K562 (cell line): ENCODE measurements around the gene LAPTM5. TPM values are rescaled to one million over a fixed set of nuclear protein-coding genes. Genes with fewer than 3 reads are reported as not detected.

Source experiments
- ATAC-seq: fragments of 200-7000 bp; cut with Tn5 transposase; 3 replicates; pipeline ENCODE4 v1.9.1; 2020; ENCODE audit warnings: moderate library complexity
- BruUV-seq: library from RNA; stranded (reverse); fragments of 400-500 nt; replicated peaks from 2 replicates; lab custom pipeline; 2021; lab: Mats Ljungman, UMichigan
- CTCF ChIA-PET: fragments of 300-600 bp; formaldehyde crosslinking; extraction: SDS; loops from one replicate; lab custom pipeline; 2021; ENCODE audit warnings: low intra/inter-chr PET ratio; lab: Yijun Ruan, JAX
- POLR2A ChIA-PET: fragments of 300-600, 350-650 bp; sonication (Branson Sonifier 250); formaldehyde crosslinking; extraction: SDS; loops from one replicate; lab custom pipeline; 2021; ENCODE audit warnings: antibody characterized with exemption, inconsistent platforms; lab: Yijun Ruan, JAX
- DNase-seq, 4 experiments: peaks; one replicate each; pipeline versions ENCODE4 v3.0.0 to v3.0.0-alpha.2; 2011 to 2018; ENCODE audit warnings: low spot score in 3 of 4, mixed read lengths in 3 of 4; ENCODE audit errors: extremely low read depth in 1 of 4
- FAIRE-seq: peaks from 2 replicates; lab custom pipeline; 2011; peaks lifted over from hg19 to GRCh38; lab: Jason Lieb, UNC
- H2AFZ ChIP-seq: 2 replicates; pipeline ENCODE4 v1.6.0; 2011; ENCODE audit warnings: low read depth, low read length, control low read depth, inconsistent platforms
- H3K27ac ChIP-seq: fragments of 200-600 bp; 3 replicates; pipeline ENCODE4 v1.8.0; 2011; ENCODE audit warnings: low read depth, mild to moderate bottlenecking, control low read depth, inconsistent platforms, low read length, moderate library complexity, mixed read lengths; ENCODE audit errors: extremely low read depth
- H3K27me3 ChIP-seq, 2 experiments: fragments of 300-600 bp in 1 of 2; 2 replicates in 1 of 2; 3 replicates in 1 of 2; pipeline versions ENCODE4 v1.6.0 to v1.8.0; 2011; ENCODE audit warnings: inconsistent platforms in 2 of 2, low read length in 2 of 2, mild to moderate bottlenecking in 1 of 2, mixed read lengths in 1 of 2, moderate library complexity in 1 of 2; ENCODE audit not compliant: control insufficient read depth in 2 of 2, insufficient read depth in 2 of 2
- H3K36me3 ChIP-seq: fragments of 300-600 bp; 3 replicates; pipeline ENCODE4 v1.8.0; 2011; ENCODE audit warnings: mild to moderate bottlenecking, low read length, inconsistent platforms; ENCODE audit not compliant: control insufficient read depth, insufficient read depth
- H3K4me1 ChIP-seq, 2 experiments: fragments of 200-600 bp in 1 of 2; replicated peaks in 1 of 2; 2 replicates in 1 of 2; 3 replicates in 1 of 2; pipeline versions ENCODE4 v1.5.1 to v1.8.0; 2011; ENCODE audit warnings: inconsistent platforms in 2 of 2, low read length in 2 of 2, mild to moderate bottlenecking in 1 of 2, mixed read lengths in 1 of 2, moderate library complexity in 1 of 2; ENCODE audit not compliant: control insufficient read depth in 2 of 2, insufficient read depth in 2 of 2
- H3K4me2 ChIP-seq: 2 replicates; pipeline ENCODE4 v1.6.1; 2011; ENCODE audit warnings: low read length, control low read depth, inconsistent platforms, mixed read lengths; ENCODE audit not compliant: insufficient read depth
- H3K4me3 ChIP-seq: fragments of 200-600 bp; sonication (generic), shearing (Covaris generic); 2 replicates; pipeline ENCODE4 v1.5.1; 2016; ENCODE audit warnings: control low read depth, inconsistent platforms
- H3K79me2 ChIP-seq: fragments of 200-600 bp; 3 replicates; pipeline ENCODE4 v1.8.0; 2011; ENCODE audit warnings: low read length, inconsistent platforms; ENCODE audit not compliant: control insufficient read depth, insufficient read depth
- H3K9ac ChIP-seq, 2 experiments: 2 replicates each; pipeline versions ENCODE4 v1.6.0 to v1.6.1; 2011; ENCODE audit warnings: low read depth in 2 of 2, low read length in 2 of 2, control low read depth in 1 of 2, inconsistent platforms in 1 of 2, mild to moderate bottlenecking in 1 of 2, mixed read lengths in 1 of 2; ENCODE audit not compliant: insufficient read depth in 1 of 2
- H3K9me1 ChIP-seq: one replicate; pipeline ENCODE4 v1.6.0; 2011; ENCODE audit warnings: inconsistent platforms, mild to moderate bottlenecking, low read length, moderate library complexity; ENCODE audit not compliant: control insufficient read depth, insufficient read depth
- H3K9me3 ChIP-seq: replicated peaks from 2 replicates; pipeline ENCODE4 v1.5.1; 2011; ENCODE audit warnings: low read depth, low read length, inconsistent platforms; ENCODE audit not compliant: control insufficient read depth, insufficient read depth
- H4K20me1 ChIP-seq: replicated peaks from 2 replicates; pipeline ENCODE4 v1.6.1; 2011; ENCODE audit warnings: low read length, inconsistent platforms, mixed read lengths; ENCODE audit not compliant: control insufficient read depth, insufficient read depth
- BCL6 ChIP-seq: fragments of 250-450 bp; sonication (Bioruptor Pico); IDR thresholded peaks from 2 replicates; pipeline ENCODE4 v1.4.0; 2020
- BDP1 ChIP-seq: IDR thresholded peaks from 3 replicates; pipeline ENCODE4 v1.6.1; 2011; ENCODE audit not compliant: insufficient read length, insufficient read depth
- CBFB ChIP-seq: sonication (generic); formaldehyde crosslinking; IDR thresholded peaks from 2 replicates; pipeline ENCODE4 v1.4.0; 2020; ENCODE audit warnings: mild to moderate bottlenecking, missing genetic modification reagents
- CHCHD3 ChIP-seq: fragments of 250-450 bp; sonication (Bioruptor Pico); IDR thresholded peaks from 2 replicates; pipeline ENCODE4 v2.1.2; 2022; ENCODE audit warnings: mild to moderate bottlenecking
- CHD1 ChIP-seq: fragments of 200-600 bp; sonication (generic); IDR thresholded peaks from one replicate; pipeline ENCODE4 v1.6.1; 2012; ENCODE audit warnings: mild to moderate bottlenecking, moderate library complexity, low read length, inconsistent platforms
- FOXA1 ChIP-seq: fragments of 450-650 bp; IDR thresholded peaks from 2 replicates; pipeline ENCODE4 v1.6.1; 2016; ENCODE audit warnings: mild to moderate bottlenecking, borderline replicate concordance
- MED1 ChIP-seq: sonication (generic); formaldehyde crosslinking; IDR thresholded peaks from 2 replicates; pipeline ENCODE4 v1.8.1; 2023; ENCODE audit warnings: missing genetic modification reagents, borderline replicate concordance
- MTA2 ChIP-seq: fragments of 450-650 bp; IDR thresholded peaks from 2 replicates; pipeline ENCODE4 v1.6.1; 2016; ENCODE audit warnings: low read depth
- NELFE ChIP-seq: IDR thresholded peaks from 2 replicates; pipeline ENCODE4 v1.6.1; 2011; ENCODE audit warnings: mild to moderate bottlenecking; ENCODE audit not compliant: insufficient read depth, insufficient read length
- TAF15 ChIP-seq: fragments of 200-400 bp; formaldehyde crosslinking; IDR thresholded peaks from 2 replicates; pipeline ENCODE4 v1.6.1; 2017; ENCODE audit warnings: mild to moderate bottlenecking, low read depth, low read length, moderate library complexity
- ZNF282 ChIP-seq: sonication (generic); formaldehyde crosslinking; IDR thresholded peaks from 2 replicates; pipeline ENCODE4 v1.8.1; 2023; ENCODE audit warnings: missing genetic modification reagents
- ZNF431 ChIP-seq: sonication (generic); formaldehyde crosslinking; IDR thresholded peaks from 2 replicates; pipeline ENCODE4 v1.8.0; 2022; ENCODE audit warnings: mild to moderate bottlenecking, missing genetic modification reagents
- ZNF75A ChIP-seq: fragments of 450-650 bp; formaldehyde crosslinking; IDR thresholded peaks from 2 replicates; pipeline ENCODE4 v1.4.0; 2020; ENCODE audit warnings: mild to moderate bottlenecking
- WGBS: fragments of 100-300 bp; shearing (Covaris generic); methylation state at CpG from one replicate; pipeline ENCODE4 v1.1.6; 2016; ENCODE audit warnings: low coverage, mixed read lengths; ENCODE audit not compliant: insufficient coverage; ENCODE audit errors: missing lambda C conversion rate; 5-methylcytosine and 5-hydroxymethylcytosine counted together
- in situ Hi-C: fragments of 300-500 bp; cut with MboI; formaldehyde crosslinking; loops from 4 replicates; pipeline ENCODE4 v1.15.0; 2018; ENCODE audit warnings: inconsistent platforms, mixed read lengths
- intact Hi-C: fragments of 100-400 bp; cut with micrococcal nuclease; formaldehyde crosslinking; loops from 2 replicates; pipeline ENCODE4 v1.14.2; 2022
- polyA plus RNA-seq, 8 experiments: library from polyadenylated mRNA; depleted of rRNA in 4 of 8; stranded (reverse) in 5 of 8; unstranded in 3 of 8; fragments of >200 nt; fragmentation: Nextera tagmentation in 2 of 8; fragmentation: Illumina TruSeq in 1 of 8; extraction: Ambion mirVana in 2 of 8; extraction: Trizol in 1 of 8; gene quantifications; 2 replicates each; pipeline versions ENCODE4 v1.2.1 to v1.2.3, GENCODE V29; 2011 to 2014; ENCODE audit warnings: inconsistent platforms in 1 of 8, missing spikeins in 1 of 8
- total RNA-seq, 7 experiments: library from RNA; depleted of rRNA in 6 of 7; stranded (reverse); fragments of >200 nt in 6 of 7; fragmentation: Illumina TruSeq in 2 of 7; extraction: Trizol in 2 of 7; gene quantifications; 2 replicates each; pipeline versions ENCODE4 v1.2.1 to v1.2.3, GENCODE V29; 2011 to 2021; ENCODE audit warnings: low replicate concordance in 1 of 7

The LAPTM5 gene
- total and polyA plus RNA-seq, 9 of the 15 experiments (the other 6 are each of a cell fraction or from before 2014, with no cell fraction given), result 2.4 to 47.3 (median 20.3) TPM

GRCh38 chr1:30687886-30688285 is 69.7 kb downstream of the LAPTM5 start:
- ATAC-seq, result no peak
- Histone ChIP-seq H3K27me3 (peaks cover 22 to 58% of the 10 kb centered on the region in 2 experiments; a peak in 4 of 5 replicates), H2AFZ (no peak overlapping the region), H3K4me1 (peaks cover 0 to 8% of the 10 kb centered on the region in 2 experiments; a peak in 1 of 5 replicates), H3K4me2 (no peak overlapping the region), H3K9ac (no peak overlapping the region), H3K9me1 (no peaks in the 10 kb centered on the region), H4K20me1 (0 out of 2 replicates have a peak, but pooled peaks cover 4% of the 10 kb centered on the region), H3K4me3 (no peak overlapping the region), H3K9me3 (no peaks in the 10 kb centered on the region), H3K36me3 (no peaks in the 10 kb centered on the region), H3K27ac (no peak overlapping the region), H3K79me2 (no peaks in the 10 kb centered on the region)
- intact Hi-C loops, result no loop called here
- DNase-seq, result no peak
- in situ Hi-C loops, result no loop called here
- 9% methylated on average over 6 of the region's 6 CpGs for WGBS
- ChIA-PET CTCF (no interaction called here), POLR2A (no interaction called here)
- no peak for FAIRE-seq
- no TSS peak for BruUV-seq
- TF ChIP-seq CHD1, result no peak

GRCh38 chr1:30686236-30686935 is 71.2 kb downstream of the LAPTM5 start:
- ChIA-PET POLR2A (interaction anchor here (0.8 to 1.1 kb wide), 4 partner anchors 10 to 39 kb away, joined by 3 to 4 read pairs (median 3); no protein-coding TSS in a partner anchor), CTCF (no interaction called here)
- H3K36me3 ChIP-seq, result no peaks in the 10 kb centered on the region
- H3K4me2 ChIP-seq, result no peak overlapping the region
- H4K20me1 ChIP-seq, result 0 out of 2 replicates have a peak, but pooled peaks cover 2% of the 10 kb centered on the region
- H3K27ac ChIP-seq, result no peak overlapping the region
- H2AFZ ChIP-seq, result no peak overlapping the region
- H3K9ac ChIP-seq, result no peak overlapping the region
- ATAC-seq, result no peak
- DNase-seq, result no peak
- FAIRE-seq, result no peak
- in situ Hi-C loops (no loop called here), intact Hi-C loops (no loop called here)
- H3K27me3 ChIP-seq, result peaks cover 19 to 57% of the 10 kb centered on the region in 2 experiments; a peak in 4 of 5 replicates
- WGBS, result 3% methylated on average over 8 of the region's 10 CpGs
- no peaks in the 10 kb centered on the region for H3K79me2 ChIP-seq
- no TSS peak for BruUV-seq
- no peaks in the 10 kb centered on the region for H3K9me3 ChIP-seq
- H3K9me1 ChIP-seq, result no peaks in the 10 kb centered on the region
- peaks cover 0 to 8% of the 10 kb centered on the region in 2 experiments; a peak in 1 of 5 replicates for H3K4me1 ChIP-seq
- no peak overlapping the region for H3K4me3 ChIP-seq
- TF ChIP-seq CHCHD3 (CRISPR knock-in tag) (no peak), ZNF75A (CRISPR knock-in tag) (no peak), CBFB (CRISPR knock-in tag) (no peak), ZNF431 (CRISPR knock-in tag) (no peak), MTA2 (no peak), BDP1 (no peak), MED1 (CRISPR knock-in tag) (no peak), BCL6 (CRISPR knock-in tag) (no peak), NELFE (no peak), ZNF282 (CRISPR knock-in tag) (no peak), TAF15 (no peak), FOXA1 (no peak)
